HG02588 (cell line): ENCODE data around the gene FLVCR2.

Source experiments
- ATAC-seq: cut with Tn5 transposase; IDR thresholded peaks from one replicate; pipeline ENCODE4 v1.9.1; 2021; ENCODE audit warnings: mild to moderate bottlenecking, moderate library complexity; ENCODE audit not compliant: unreplicated experiment

Gene FLVCR2

DNA sequence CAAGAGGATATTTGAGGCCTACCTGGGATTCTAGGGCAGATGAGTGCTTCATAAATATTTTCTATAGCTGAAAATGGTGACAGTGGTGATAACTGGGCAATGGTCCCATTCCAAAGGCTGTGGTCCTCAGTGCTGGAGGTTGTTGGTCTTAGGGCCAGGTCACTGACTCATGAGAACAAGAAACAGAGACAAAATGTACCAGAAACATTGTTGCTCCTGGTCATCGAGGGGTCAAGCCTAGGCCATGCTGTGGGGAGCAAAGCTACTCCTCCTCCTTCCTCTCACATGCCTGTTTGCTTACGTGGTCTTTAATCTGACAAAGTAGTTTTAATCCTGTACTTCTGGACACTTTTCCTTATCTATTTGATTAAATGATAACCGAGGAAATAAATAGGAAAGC lies 48.4 kb downstream of the FLVCR2 start:
- ATAC-seq: no peak

DNA sequence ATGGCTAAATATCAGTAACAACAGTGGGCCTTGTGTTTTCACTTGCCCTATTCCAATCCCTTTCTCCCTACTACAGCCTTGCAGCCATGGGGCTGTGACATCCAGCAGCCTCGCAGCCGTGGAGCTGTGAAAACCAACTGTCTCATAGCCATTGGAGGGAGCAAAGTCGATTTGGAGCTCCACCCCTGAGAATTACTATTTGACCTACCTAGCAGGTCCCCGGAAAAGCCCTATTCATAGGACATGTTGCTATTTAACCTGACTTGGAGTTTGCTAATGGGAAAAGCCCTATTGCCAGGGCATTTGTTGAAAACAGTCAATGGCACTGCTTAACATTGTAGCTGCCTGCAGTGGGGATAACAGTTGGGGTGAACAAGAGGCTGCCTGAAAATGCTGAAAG lies 49.0 kb downstream of the FLVCR2 start:
- no peak for ATAC-seq

- ATAC-seq: no peak
Measured at GRCh38 chr14:75628816-75629215, 50.4 kb downstream of the FLVCR2 start.

DNA sequence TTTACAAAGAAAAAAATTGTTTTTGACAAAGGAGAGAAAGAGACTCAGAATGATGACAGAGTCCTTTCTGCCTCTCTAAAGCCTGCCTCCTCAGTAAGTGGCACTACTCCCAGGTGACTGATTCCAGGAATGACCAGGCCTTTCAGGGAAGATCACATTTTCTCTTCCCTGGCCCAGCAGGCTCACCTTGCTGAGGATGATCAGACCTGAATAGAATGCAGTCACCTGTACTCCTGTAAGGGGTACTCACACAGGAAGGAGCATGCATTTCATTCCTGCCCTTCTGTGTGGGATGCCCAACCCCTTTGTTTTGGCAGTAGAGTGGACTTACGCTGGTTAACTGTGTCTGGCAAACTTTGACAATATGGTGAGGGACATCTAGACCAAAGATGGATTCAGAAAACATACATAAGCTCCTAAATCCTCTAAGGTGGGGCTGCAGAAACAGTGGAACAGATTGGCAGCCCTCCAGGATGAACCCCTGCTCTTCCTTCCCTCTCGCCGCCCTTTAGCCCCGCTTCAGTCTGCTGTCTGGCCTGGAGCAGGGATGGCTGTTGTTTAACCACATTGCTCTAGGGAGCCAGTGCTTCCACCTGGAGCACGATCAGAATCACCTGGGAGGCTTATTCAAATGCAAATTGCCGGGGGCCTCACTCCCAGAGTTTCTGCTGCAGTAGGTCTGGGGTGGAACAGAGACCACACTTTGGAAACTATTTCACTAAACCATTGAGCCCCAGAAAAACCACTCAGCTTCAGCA lies 52.5 kb downstream of the FLVCR2 start:
- no peak for ATAC-seq

DNA sequence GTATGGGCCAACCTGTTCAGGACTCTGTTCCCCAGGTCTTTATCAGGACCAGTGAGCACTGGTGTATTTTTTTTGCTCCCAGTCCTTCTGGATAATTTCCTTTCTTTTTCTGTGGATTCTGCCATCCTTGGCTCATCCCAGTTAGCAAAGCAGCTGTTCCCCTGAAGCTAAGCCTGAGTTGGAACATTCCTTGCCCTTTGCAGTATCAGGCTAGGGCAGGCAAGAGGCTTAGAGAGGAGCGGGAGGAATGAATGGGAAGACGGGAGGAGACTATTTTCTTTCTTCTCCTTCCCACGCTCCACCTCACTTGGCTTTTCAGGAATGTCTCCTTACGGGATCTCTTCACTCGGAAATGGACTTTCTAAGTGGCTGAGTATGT lies 53.0 kb downstream of the FLVCR2 start:
- ATAC-seq: no peak

DNA sequence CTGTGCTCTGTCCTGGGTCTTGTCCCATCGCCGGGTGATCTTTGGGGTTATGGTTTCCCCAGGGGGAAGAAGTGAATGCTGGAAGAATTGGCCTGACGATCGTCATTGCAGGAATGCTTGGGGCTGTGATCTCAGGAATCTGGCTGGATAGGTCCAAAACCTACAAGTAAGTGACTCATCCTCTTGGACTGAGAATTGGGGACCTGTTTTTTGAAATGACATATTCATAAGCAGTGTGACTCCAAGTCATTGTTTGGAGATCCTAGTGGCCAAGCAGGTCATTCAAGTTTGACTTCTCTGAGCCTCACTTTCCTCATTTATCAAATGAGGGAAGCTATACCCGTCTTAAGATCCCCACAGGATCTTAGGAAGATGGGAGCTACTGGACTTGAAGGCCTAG lies 56.4 kb downstream of the FLVCR2 start:
- ATAC-seq: no peak

GRCh38 chr14:75636100-75636692 lies 57.8 kb downstream of the FLVCR2 start:
- ATAC-seq: no peak

DNA sequence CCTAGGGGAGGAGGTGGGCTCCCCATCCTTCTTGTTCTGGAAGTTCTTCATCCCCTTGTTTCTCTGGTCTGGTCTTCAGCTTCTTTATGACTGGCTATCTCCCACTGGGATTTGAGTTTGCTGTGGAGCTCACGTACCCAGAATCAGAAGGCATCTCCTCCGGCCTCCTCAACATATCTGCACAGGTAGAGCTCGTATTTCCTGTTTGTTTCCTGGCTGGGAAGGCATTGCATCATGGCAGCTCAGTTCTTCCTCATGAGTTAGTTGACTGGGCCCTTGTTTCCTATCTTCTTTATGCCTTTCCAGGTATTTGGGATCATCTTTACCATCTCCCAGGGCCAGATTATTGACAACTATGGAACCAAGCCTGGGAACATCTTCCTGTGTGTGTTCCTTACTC lies 62.5 kb downstream of the FLVCR2 start:
- no peak for ATAC-seq

DNA sequence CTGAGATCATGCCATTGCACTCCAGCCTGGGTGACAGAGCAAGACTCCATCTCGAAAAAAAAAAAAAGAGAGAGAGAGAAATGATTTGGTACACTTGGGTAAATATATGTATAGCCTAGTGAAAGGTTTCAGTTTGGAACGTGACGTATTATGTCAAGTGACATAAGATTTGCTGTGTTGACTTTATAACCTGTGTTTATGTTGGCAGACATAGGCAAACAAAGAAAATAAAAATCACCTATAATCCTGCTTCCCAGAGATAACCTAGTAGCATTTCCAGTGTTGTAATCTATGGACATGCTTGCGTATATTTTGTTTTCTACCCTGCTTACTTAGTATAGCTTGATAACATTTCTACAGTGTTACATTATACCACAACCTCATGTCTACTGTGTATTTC lies 65.6 kb downstream of the FLVCR2 start:
- ATAC-seq: no peak

DNA sequence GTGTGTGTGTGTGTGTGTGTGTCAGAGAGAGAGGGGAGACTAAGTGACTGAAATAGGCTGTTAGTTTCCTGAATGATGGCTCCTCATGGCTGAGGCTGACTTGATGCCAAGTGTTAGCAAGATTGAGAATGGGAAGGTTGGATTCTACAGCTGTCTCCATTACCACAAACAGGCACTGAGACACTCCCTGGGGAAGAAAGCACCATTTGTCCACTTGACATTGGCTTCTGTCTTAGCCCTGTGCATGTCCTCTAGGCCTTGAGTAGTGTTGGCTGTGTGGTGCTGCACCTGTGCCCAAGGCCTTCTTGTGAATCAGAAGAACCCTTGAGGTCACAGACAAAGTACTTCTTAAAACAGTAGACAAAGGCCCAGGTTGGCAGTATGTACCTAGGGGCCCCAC lies 66.6 kb downstream of the FLVCR2 start:
- ATAC-seq: no peak

DNA sequence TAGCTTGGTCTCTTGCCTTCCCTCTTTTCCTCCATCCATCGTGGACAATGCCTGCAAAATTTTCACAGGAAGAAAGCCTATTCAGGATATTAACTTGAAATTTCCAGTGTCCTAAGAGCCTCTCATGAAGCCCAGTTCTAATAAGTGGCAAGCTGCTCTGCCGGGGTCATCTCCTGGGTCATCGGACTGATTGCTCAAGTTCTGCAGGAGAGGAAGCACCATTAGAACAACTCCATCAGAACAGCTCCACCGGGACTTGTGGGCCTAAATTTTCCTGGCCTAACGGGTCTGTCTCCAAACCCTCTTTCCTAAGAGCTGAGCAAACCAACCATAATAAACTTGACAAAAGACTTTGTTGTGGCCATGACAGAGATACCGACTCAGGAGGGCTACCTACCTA lies 68.3 kb downstream of the FLVCR2 start:
- ATAC-seq: no peak

- ATAC-seq: no peak
Measured at GRCh38 chr14:75647640-75648039, 69.2 kb downstream of the FLVCR2 start.

GRCh38 chr14:75648066-75648838 lies 69.8 kb downstream of the FLVCR2 start:
- no peak for ATAC-seq

DNA sequence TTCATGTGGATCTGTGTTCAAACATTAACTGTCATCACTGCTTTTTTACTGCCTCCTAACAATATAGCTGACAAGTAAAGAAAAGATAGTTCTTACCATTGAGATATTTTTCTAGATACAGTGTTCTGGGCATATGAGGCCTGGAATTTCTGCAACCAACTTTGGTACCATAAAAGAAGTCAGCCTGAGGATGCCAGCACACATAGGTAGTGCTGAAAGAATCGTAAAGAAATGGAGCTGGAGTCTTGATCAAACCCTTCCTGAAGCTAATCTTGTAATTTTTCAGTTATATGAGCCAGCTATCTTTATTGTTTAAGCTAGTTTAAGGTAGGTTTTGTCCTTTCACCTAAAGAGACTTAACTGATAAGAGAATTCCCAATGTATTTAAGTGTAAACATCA lies 70.9 kb downstream of the FLVCR2 start:
- no peak for ATAC-seq

GRCh38 chr14:75649773-75650172 lies 71.4 kb downstream of the FLVCR2 start:
- no peak for ATAC-seq

DNA sequence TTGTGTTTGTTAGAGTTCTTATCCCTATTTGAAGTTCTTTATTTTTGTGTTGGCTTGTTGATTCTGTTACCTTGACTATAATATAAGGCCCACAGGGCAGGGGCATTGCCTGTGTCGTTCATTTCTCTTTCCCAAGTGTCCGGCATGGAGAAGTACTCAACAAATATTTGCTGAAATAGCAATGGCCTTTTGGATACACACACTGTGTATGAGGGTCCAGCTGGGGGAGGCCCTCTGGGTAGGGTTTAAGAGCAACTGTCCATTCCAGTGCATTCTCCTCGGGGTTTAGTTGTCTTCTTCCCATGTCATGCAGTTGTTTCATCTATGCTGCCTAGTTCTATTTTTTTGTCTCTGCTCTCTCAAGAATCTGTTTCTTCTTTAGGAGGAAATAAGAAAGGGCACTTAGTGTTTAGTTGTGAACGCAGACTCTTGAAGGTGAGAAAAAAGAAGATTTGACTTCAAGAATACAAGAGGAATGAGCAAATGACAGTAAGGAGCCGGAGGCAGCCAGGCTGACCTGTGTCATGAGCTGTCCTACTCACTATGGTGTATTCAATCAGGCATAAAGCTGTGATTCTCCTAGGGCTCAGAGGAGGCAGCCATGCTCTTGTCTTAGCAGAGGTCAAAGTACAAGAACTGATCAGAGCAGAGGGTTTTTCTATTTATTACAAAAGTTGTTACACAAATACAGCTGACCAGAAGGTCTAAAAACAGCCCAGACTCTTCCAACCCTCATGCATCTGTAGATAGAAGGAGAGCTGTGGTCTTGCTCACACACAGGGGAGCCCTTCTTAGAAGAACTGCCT lies 72.0 kb downstream of the FLVCR2 start:
- ATAC-seq: no peak

- no peak for ATAC-seq
Measured at GRCh38 chr14:75653563-75653962, 75.1 kb downstream of the FLVCR2 start.

- ATAC-seq: peak; percentile 58
Measured at GRCh38 chr14:75654127-75654732, 75.8 kb downstream of the FLVCR2 start.

DNA sequence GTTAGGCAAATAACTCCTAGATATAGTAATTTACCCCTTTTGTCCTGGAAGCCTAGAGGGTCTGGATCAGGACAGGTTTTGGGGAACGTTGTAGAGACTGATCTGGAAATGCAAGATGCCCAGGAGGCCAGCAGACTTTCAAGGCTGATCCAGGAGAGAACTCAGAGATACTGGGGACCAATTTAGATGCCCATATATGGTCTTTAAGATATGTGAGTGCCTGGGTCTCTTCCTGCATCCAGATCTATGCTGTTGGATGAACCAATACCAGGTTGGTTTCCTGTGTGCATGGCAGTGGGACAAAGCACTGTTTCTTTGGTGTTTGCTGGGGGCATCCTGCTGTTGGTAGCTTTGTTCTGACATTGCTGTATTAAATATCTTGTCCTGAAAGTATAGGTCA lies 76.8 kb downstream of the FLVCR2 start:
- ATAC-seq: no peak

GRCh38 chr14:75657331-75657730 lies 78.9 kb downstream of the FLVCR2 start:
- ATAC-seq: no peak

DNA sequence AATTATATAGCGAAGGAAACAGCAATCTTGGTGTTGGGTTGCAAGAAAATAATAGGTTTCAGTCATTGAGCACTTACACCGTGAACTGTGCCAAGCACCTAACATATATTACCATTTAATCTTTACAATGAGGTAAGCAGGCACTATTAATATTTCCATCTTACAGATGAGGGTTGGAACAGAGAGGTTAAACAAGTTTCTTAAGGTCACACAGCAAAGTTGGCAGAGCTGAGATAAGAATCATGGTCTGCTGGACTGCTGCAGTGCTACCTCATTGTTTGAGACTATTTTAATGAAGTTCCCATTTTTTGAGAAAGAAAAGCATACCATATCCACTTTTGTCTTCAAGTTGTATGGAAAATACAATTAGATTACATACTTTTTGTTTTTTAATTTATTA lies 80.5 kb downstream of the FLVCR2 start:
- ATAC-seq: no peak
